Measurements from ENCODE around the gene PMS1.
"Not testable (repeated sequence)": the region's sequence is repeated elsewhere in the genome, so short reads cannot be mapped to it uniquely, and the experiment has no call there.

PMS1 gene

DNA sequence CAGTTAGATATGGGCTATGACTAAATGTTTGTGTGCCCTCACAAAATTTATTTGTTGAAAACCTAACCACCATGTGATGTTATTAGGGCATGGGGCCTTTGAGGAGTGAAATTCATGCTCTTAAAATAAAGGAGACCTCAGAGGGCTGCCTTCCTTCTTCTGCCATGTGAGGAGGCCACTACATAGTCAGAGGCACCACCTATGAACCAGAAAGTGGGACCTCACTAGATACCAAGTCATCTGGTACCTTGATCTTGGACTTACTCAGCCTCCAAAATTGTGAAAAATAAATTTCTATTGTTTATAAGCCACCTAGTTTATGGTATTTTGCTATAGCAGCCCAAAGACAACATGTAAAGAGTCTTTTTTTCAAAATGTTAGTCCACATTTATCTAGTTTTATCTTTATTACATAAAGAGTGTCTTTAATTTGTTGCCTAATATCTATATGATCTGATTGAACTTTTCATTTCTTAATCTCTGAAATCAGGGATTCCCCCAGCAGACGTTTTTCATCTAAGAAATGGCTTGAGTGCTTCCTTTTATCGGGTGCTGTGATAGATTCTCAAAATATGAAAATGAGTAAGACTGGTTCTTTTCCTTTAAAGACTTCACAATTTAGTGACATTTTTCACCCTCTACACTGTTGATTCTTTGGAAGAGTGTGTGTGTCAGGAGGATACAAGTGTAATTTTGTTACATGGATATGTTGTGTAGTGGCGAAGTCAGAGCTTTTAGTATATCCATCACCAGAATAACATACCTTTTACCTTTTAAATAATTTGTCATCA is 34.2 kb downstream of the PMS1 start:
- ATAC-seq, result peak; percentile 64 to 65

DNA sequence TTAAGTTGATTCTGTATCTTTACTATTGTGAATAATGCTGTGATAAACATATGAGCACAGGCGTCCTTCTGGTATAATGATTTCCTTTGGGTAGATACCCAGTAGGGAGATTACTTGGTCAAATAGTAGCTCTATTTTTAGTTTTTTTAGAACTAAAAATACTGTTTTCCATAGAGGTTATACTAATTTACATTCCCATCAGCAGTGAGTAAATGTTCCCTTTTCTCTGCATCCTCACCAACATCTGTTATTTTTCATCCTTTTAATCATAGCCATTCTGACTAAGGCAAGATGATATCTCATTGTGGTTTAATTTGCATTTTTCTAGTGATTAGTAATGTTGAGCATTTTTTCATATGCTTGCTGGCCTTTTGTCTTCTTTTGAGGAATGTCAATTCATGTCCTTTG is 35.1 kb downstream of the PMS1 start:
- peak; percentile 59 to 78 for ATAC-seq

DNA sequence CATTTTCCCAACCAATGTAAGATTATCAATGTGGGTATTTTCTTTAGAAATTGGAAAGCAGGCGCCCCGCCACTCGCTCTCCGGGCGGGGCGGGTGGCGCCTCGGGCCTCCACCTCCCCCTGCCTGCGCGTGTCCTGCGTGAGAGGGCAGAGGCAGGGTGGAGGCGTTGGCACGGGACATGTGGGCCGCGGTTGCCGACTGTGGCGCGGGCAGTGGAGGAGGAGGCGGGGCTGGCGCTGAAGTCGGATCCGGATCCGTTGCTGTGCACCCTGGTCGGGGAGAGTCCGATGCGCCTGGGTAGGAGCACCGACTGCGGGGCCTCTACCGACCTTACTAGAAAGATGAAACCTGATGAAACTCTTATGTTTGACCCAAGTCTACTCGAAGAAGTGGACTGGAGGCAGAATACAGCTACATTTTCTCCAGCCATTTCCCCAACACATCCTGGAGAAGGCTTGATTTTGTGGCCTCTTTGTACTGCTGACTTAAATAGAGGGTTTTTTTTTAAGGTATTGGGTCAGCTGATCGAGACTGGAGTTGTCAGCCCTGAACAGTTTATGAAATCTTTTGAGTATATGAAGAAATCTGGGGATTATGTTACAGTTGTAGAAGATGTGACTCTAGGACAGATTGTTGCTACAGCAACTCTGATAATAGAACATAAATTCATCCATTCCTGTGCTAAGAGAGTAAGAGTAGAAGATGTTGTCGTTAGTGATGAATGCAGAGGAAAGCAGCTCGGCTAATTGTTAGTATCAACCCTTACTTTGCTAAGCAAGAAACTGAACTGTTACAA is 37.9 kb downstream of the PMS1 start:
- ATAC-seq, result no peak

- no peak for ATAC-seq
These were observed 40.6 kb downstream of the PMS1 start for GRCh38 chr2:189824694-189825396.

GRCh38 chr2:189826039-189826438 is 41.8 kb downstream of the PMS1 start:
- no peak for ATAC-seq

- no peak for ATAC-seq
These were observed 45.0 kb downstream of the PMS1 start for GRCh38 chr2:189829102-189829833.

DNA sequence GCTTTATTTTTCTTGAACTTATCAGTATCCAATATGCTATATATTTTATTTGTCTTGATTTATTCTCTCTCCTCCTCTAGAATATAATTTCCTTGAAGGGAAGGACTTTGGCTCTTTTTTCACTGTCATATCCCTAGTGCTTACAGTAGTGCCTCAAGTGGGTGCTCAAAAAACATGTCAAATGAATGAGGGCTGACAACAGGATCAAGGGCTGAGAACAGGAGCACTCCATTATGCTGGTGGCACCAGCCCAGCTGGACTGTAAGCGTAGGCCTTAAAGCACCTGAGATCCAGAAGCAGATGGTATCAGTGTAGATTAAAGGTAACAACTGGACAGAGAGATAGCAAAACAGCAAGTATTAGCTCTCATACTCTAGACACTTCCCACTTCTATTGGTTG is 46.3 kb downstream of the PMS1 start:
- ATAC-seq, result no peak

GRCh38 chr2:189834059-189834458 is 49.8 kb downstream of the PMS1 start:
- no peak for ATAC-seq

DNA sequence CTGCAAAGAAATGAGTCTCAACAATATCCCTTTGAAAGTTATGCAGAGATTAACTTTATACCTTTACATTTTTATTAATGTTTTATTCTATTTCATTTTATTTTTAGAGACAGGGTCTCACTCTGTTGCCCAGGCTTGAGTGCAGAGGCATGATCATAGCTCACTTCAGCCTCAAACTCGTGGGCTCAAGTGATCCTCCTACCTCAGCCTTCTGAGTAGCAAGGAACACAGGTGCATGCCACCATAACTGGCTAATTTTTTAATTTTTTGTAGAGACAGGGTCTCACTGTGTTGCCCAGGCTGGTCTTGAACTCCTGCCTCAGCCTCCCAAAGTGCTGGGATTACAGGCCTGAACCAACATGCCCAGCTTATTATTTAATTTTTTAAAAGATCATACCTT is 50.4 kb downstream of the PMS1 start:
- not testable (repeated sequence) for ATAC-seq

- ATAC-seq, result no peak
These were observed 51.8 kb downstream of the PMS1 start for GRCh38 chr2:189835855-189836558.

- ATAC-seq, result no peak
These were observed 52.4 kb downstream of the PMS1 start for GRCh38 chr2:189836644-189837043.

DNA sequence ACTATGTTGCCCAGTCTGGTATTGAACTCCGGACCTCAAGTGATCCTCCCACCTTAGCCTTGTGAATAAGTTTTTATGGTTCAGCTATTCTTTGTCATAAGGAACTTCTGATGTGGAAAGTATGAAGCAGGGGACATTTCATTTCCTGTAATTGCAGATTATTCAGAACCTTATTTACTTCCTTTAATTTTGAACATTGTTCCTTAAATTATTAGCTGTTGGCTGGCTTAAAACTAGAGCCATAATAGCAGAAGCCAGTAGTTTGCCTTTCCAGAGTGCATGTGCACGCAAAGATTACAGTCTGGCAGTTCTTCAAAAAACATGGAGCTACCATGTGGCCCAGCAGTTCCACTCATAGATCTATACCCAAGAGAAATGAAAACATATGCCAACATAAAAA is 53.1 kb downstream of the PMS1 start:
- ATAC-seq, result no peak

- ATAC-seq, result no peak
These were observed 56.8 kb downstream of the PMS1 start for GRCh38 chr2:189841019-189841418.

DNA sequence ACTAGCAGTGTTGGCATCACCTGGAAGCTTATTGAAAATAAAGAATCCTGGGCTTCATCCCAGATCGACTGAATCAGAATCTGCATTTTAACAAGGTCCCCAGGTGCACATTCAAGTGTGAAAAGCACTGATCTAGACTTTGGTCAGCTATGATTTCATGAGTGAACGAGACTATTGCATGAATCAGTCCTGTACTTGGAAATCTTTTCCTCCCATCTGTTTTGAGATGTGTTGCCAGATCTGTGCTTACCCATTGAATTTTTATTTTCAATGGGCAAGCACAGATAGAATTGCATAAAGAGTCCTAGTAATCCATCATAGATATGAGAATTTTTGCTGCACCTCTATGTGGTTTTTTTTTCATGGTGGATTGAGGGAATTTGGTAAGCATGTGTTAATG is 64.0 kb downstream of the PMS1 start:
- ATAC-seq, result no peak

DNA sequence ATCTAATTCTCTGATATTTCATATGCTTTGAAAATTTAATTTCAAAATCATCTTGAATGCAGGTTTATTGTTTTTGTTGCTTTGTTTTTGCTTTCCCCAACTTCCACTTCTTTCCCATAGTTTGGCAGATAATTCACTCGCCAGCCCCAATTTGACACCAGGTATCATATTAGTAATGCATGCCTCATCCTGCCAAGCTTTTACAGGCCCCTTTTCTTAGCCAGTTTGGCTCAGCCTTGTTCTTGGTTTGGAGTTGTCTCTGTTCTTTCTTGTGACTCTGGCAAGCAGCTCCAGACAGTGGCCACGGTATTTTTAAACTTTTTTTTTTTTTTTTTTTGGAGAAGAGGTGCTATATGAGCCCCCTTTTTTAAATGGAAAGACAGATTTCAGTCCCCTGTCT is 65.3 kb downstream of the PMS1 start:
- no peak for ATAC-seq

- ATAC-seq, result no peak
These were observed 67.0 kb downstream of the PMS1 start for GRCh38 chr2:189851174-189851826.

DNA sequence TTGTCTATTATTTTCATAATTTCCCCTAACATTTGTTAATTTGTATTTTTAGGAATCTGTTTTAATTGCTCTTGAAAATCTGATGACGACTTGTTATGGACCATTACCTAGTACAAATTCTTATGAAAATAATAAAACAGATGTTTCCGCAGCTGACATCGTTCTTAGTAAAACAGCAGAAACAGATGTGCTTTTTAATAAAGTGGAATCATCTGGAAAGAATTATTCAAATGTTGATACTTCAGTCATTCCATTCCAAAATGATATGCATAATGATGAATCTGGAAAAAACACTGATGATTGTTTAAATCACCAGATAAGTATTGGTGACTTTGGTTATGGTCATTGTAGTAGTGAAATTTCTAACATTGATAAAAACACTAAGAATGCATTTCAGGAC is 69.9 kb downstream of the PMS1 start:
- no peak for ATAC-seq

DNA sequence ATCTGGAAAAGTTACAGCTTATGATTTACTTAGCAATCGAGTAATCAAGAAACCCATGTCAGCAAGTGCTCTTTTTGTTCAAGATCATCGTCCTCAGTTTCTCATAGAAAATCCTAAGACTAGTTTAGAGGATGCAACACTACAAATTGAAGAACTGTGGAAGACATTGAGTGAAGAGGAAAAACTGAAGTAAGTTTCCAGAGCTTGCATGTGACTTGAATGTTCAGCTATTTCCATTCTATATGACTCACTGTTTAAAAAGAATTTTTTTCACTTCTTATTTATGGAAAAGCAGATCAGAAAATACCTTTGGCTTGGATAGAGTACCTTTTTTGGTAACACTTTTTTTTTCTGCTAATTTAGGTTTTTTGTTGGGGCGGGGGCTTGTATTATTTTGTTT is 70.7 kb downstream of the PMS1 start:
- ATAC-seq, result no peak

DNA sequence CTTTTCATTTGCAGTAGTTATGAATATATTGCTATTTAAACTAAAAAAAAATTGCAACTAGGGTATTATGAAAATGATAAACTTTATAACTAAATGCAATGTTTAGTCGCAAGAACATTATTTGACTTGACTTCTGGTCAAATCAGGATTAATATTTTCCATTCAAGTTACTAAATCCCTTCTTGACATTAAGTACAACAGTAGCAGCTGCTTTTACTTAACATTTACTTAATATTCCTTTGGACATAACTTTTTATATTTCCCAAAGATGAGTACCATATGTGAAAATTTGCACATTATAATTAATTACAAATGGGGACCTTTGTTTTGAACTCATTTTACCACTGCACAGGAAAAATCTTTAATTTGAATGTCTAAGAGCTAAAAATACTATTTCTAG is 74.0 kb downstream of the PMS1 start:
- no peak for ATAC-seq

GRCh38 chr2:189860161-189860560 is 75.9 kb downstream of the PMS1 start:
- no peak for ATAC-seq

DNA sequence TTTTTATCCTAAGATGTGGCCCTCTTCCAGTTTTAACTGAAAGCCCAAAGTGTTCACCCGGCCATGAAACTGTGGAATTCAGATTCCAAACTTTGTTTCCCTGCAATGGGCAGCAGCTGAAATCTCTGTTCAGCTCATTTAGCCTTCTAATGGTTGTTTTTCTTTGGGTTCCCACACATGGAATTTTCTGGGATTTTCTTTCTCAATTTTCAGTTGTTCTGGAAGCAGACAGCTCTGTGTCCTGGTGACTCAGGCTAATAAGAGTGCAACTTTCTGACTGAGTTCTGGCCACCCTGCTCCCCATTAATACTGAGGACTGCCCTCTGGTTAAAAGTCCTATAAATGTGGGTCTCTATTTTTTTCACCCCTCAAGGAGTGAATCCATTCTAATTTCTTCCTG is 78.5 kb downstream of the PMS1 start:
- ATAC-seq, result no peak

DNA sequence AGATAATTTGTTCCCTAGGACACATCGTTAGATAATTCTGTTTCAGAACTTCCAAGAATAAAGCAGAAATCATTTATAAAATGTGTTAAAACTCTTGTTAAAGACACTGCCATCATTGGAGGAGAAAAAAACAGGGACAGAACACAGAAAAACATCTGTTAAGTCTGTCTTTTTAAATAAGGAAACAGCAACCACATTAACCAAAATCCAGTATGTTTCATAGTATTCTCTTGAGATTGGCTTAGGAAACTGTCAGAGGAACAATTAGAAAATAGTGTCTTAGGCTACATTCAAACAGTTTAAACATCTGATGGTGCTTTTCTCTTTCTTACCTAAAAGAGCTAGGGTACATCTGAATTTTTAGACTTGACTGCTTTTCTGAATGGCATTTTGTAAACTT is 81.6 kb downstream of the PMS1 start:
- ATAC-seq, result no peak
